OCI-LY7 (cell line): ENCODE results near the gene BCL7C. TPM values are rescaled to one million over a fixed set of nuclear protein-coding genes. Genes with fewer than 3 reads are reported as not detected.

Experiments used
- BruUV-seq: library from RNA; stranded (reverse); fragments of 400-500 nt; replicated peaks from 2 replicates; lab custom pipeline; 2021; lab: Mats Ljungman, UMichigan
- CTCF ChIA-PET: fragments of 300-600 bp; sonication (Branson Sonifier 250); formaldehyde crosslinking; loops from one replicate; lab custom pipeline; 2022; ENCODE audit warnings: antibody characterized with exemption; ENCODE audit not compliant: unreplicated experiment; lab: Charles Lee
- POLR2A ChIA-PET: fragments of 300-600 bp; sonication (Branson Sonifier 250); formaldehyde crosslinking; loops from one replicate; lab custom pipeline; 2022; ENCODE audit warnings: antibody characterized with exemption; lab: Charles Lee
- DNase-seq: peaks from one replicate; pipeline ENCODE4 v3.0.0-alpha.2; 2015; ENCODE audit warnings: low spot score
- H2AFZ ChIP-seq: fragments of 200-600 bp; sonication (generic), shearing (Covaris generic); 2 replicates; pipeline ENCODE4 v1.6.1; 2014; ENCODE audit warnings: mild to moderate bottlenecking, antibody characterized with exemption, low read length, moderate library complexity
- H3K27ac ChIP-seq: fragments of 200-600 bp; sonication (generic); 2 replicates; pipeline ENCODE4 v1.5.1; 2014; ENCODE audit warnings: mixed run types, low read depth, mild to moderate bottlenecking, moderate library complexity, low read length, inconsistent platforms; ENCODE audit not compliant: poor library complexity, severe bottlenecking
- H3K36me3 ChIP-seq: fragments of 200-600 bp; sonication (generic); 2 replicates; pipeline ENCODE4 v1.6.1; 2014; ENCODE audit warnings: mild to moderate bottlenecking, antibody characterized with exemption, low read length, moderate library complexity, mixed read lengths; ENCODE audit not compliant: insufficient read depth
- H3K4me1 ChIP-seq: fragments of 200-600 bp; sonication (generic); 2 replicates; pipeline ENCODE4 v1.5.1; 2014; ENCODE audit warnings: mild to moderate bottlenecking, low read length; ENCODE audit not compliant: insufficient read depth, poor library complexity, severe bottlenecking
- H3K4me2 ChIP-seq: fragments of 200-600 bp; sonication (generic); 2 replicates; pipeline ENCODE4 v1.6.1; 2014; ENCODE audit warnings: mild to moderate bottlenecking, low read length
- H3K4me3 ChIP-seq: fragments of 200-600 bp; sonication (generic); 2 replicates; pipeline ENCODE4 v1.5.1; 2014; ENCODE audit warnings: mild to moderate bottlenecking, low read depth, low read length; ENCODE audit not compliant: poor library complexity, severe bottlenecking
- H3K79me2 ChIP-seq: fragments of 200-600 bp; sonication (generic); 2 replicates; pipeline ENCODE4 v1.6.1; 2016; ENCODE audit warnings: low read depth, mild to moderate bottlenecking, low read length, moderate library complexity, mixed read lengths; ENCODE audit not compliant: insufficient read depth
- H3K9me2 ChIP-seq: fragments of 200-600 bp; sonication (generic); 2 replicates; pipeline ENCODE4 v1.6.1; 2016; ENCODE audit warnings: mild to moderate bottlenecking, low read length, mixed read lengths; ENCODE audit not compliant: insufficient read depth
- H3K9me3 ChIP-seq: fragments of 200-600 bp; sonication (generic); 2 replicates; pipeline ENCODE4 v1.6.1; 2014; ENCODE audit warnings: mild to moderate bottlenecking, mixed run types, low read length, mixed read lengths
- H4K20me1 ChIP-seq: fragments of 200-600 bp; sonication (generic); 2 replicates; pipeline ENCODE4 v1.6.1; 2014; ENCODE audit warnings: mild to moderate bottlenecking, antibody characterized with exemption, low read length, moderate library complexity, mixed read lengths; ENCODE audit not compliant: insufficient read depth
- EZH2phosphoT487 ChIP-seq: fragments of 200-600 bp; sonication (generic); IDR thresholded peaks from 2 replicates; pipeline ENCODE4 v1.6.1; 2018; ENCODE audit warnings: low read depth, borderline replicate concordance, mild to moderate bottlenecking, mixed run types, antibody characterized with exemption, low read length, moderate library complexity, mixed read lengths
- intact Hi-C: fragments of 100-400 bp; cut with micrococcal nuclease; formaldehyde crosslinking; loops from one replicate; pipeline ENCODE4 v1.10.0; 2022; ENCODE audit not compliant: unreplicated experiment
- total RNA-seq, 2 experiments: library from RNA; depleted of rRNA in 1 of 2; stranded (reverse); fragments of >200 nt in 1 of 2; shearing (Covaris generic) in 1 of 2; gene quantifications; 2 replicates each; pipeline ENCODE4 v1.2.3, GENCODE V29; 2014 to 2022
- TF ChIP-seq, protein P1 (sequence below): fragments of 200-600 bp; sonication (generic); conservative IDR thresholded peaks from 2 replicates; pipeline ENCODE4 v1.5.1; 2014; ENCODE audit warnings: mild to moderate bottlenecking, antibody characterized with exemption, low read length, moderate library complexity, mixed read lengths

Gene BCL7C
- total RNA-seq, 2 experiments from 2014 or later, result 11.0 to 17.8 TPM

GRCh38 chr16:30925995-30926811 lies 32.3 kb upstream of the BCL7C start:
- H3K9me2 ChIP-seq, result no peaks in the 10 kb centered on the region
- H3K79me2 ChIP-seq, result no peaks in the 10 kb centered on the region
- no peak overlapping the region for H3K4me3 ChIP-seq
- H3K36me3 ChIP-seq, result peaks cover 10% of the 10 kb centered on the region; the same call in 1 of the 2 replicates
- no peak overlapping the region for H3K4me2 ChIP-seq
- H3K4me1 ChIP-seq, result peaks cover 13% of the 10 kb centered on the region
- CTCF ChIA-PET, result interaction anchor here (1.2 kb wide), 1 partner anchor 16 kb away, joined by 3 read pairs; no protein-coding TSS in a partner anchor
- no peaks in the 10 kb centered on the region for H3K9me3 ChIP-seq
- POLR2A ChIA-PET, result interaction anchor here (0.8 kb wide), 1 partner anchor 12 kb away, joined by 3 read pairs; no protein-coding TSS in a partner anchor
- H2AFZ ChIP-seq, result no peak overlapping the region
- no TSS peak for BruUV-seq
- intact Hi-C loops, result no loop called here
- no peaks in the 10 kb centered on the region for H4K20me1 ChIP-seq
- DNase-seq, result no peak
- H3K27ac ChIP-seq, result no peak overlapping the region
- TF ChIP-seq, protein P1, sequence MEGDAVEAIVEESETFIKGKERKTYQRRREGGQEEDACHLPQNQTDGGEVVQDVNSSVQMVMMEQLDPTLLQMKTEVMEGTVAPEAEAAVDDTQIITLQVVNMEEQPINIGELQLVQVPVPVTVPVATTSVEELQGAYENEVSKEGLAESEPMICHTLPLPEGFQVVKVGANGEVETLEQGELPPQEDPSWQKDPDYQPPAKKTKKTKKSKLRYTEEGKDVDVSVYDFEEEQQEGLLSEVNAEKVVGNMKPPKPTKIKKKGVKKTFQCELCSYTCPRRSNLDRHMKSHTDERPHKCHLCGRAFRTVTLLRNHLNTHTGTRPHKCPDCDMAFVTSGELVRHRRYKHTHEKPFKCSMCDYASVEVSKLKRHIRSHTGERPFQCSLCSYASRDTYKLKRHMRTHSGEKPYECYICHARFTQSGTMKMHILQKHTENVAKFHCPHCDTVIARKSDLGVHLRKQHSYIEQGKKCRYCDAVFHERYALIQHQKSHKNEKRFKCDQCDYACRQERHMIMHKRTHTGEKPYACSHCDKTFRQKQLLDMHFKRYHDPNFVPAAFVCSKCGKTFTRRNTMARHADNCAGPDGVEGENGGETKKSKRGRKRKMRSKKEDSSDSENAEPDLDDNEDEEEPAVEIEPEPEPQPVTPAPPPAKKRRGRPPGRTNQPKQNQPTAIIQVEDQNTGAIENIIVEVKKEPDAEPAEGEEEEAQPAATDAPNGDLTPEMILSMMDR, result no peak
- TF ChIP-seq EZH2phosphoT487, result no peak

GRCh38 chr16:30925632-30925987 lies 31.7 kb upstream of the BCL7C start:
- peak overlapping the region; percentile 84; the same call in 1 of the 2 replicates for H3K4me2 ChIP-seq
- peaks cover 4% of the 10 kb centered on the region; the same call in 1 of the 2 replicates for H3K36me3 ChIP-seq
- no peaks in the 10 kb centered on the region for H4K20me1 ChIP-seq
- no TSS peak for BruUV-seq
- no peak overlapping the region for H3K4me3 ChIP-seq
- TF ChIP-seq, protein P1, result no peak
- TF ChIP-seq EZH2phosphoT487, result no peak
- intact Hi-C loops, result no loop called here
- H3K4me1 ChIP-seq, result peaks cover 16% of the 10 kb centered on the region
- H3K9me2 ChIP-seq, result no peaks in the 10 kb centered on the region
- CTCF ChIA-PET, result no interaction called here
- H3K27ac ChIP-seq, result no peak overlapping the region
- no peak for DNase-seq
- no peaks in the 10 kb centered on the region for H3K79me2 ChIP-seq
- POLR2A ChIA-PET, result no interaction called here
- no peak overlapping the region for H2AFZ ChIP-seq
- no peaks in the 10 kb centered on the region for H3K9me3 ChIP-seq
